HCT116 (cell line): ENCODE results near the gene DEPDC5. TPM values are rescaled to one million over a fixed set of nuclear protein-coding genes. Genes with fewer than 3 reads are reported as not detected.

Experiments
- ATAC-seq: fragments of 200-7000 bp; cut with Tn5 transposase; 2 replicates; pipeline ENCODE4 v1.9.1; 2020; ENCODE audit warnings: mild to moderate bottlenecking, moderate library complexity
- BruUV-seq: library from RNA; stranded (reverse); fragments of 400-500 nt; replicated peaks from 2 replicates; lab custom pipeline; 2021; lab: Mats Ljungman, UMichigan
- CTCF ChIA-PET: fragments of 300-600 bp; sonication (Branson Sonifier 250); formaldehyde crosslinking; loops from one replicate; lab custom pipeline; 2021; ENCODE audit warnings: antibody characterized with exemption; lab: Charles Lee
- POLR2A ChIA-PET: fragments of 300-600, 350-600 bp; sonication (Branson Sonifier 250); formaldehyde crosslinking; loops from one replicate; lab custom pipeline; 2021; ENCODE audit warnings: antibody characterized with exemption; lab: Charles Lee
- RAD21 ChIA-PET, 2 experiments: fragments of 300-600 bp; sonication (Branson Sonifier 250); formaldehyde crosslinking; loops; one replicate each; lab custom pipeline; 2023; ENCODE audit warnings: low total read pairs in 2 of 2; ENCODE audit not compliant: uncharacterized antibody in 2 of 2, unreplicated experiment in 2 of 2, low non-redundant PET in 1 of 2; lab: Charles Lee
- DNase-seq: peaks from one replicate; pipeline ENCODE4 v3.0.0-alpha.2; 2010; ENCODE audit warnings: low read depth, low spot score
- H2AFZ ChIP-seq: fragments of 200-600 bp; shearing (Covaris generic), sonication (generic); 2 replicates; pipeline ENCODE4 v1.6.1; 2017; ENCODE audit warnings: low read depth, mixed run types, mixed read lengths, antibody characterized with exemption, low read length; ENCODE audit not compliant: poor library complexity, severe bottlenecking
- H3K27ac ChIP-seq: 2 replicates; pipeline ENCODE4 v1.5.1; 2012; ENCODE audit warnings: low read depth, low read length
- H3K27me3 ChIP-seq: fragments of 200-600 bp; sonication (generic); 2 replicates; pipeline ENCODE4 v1.6.1; 2016; ENCODE audit warnings: mixed run types, low read length, mixed read lengths; ENCODE audit not compliant: insufficient read depth
- H3K36me3 ChIP-seq, 2 experiments: fragments of 200-500 bp in 1 of 2; fragments of 200-600 bp in 1 of 2; sonication (Bioruptor generic) in 1 of 2; sonication (generic) in 1 of 2; 2 replicates each; pipeline versions ENCODE4 v1.5.1 to v1.6.1; 2014 to 2016; ENCODE audit warnings: low read length in 2 of 2, inconsistent platforms in 1 of 2, mixed read lengths in 1 of 2, mixed run types in 1 of 2; ENCODE audit not compliant: insufficient read depth in 2 of 2, control insufficient read depth in 1 of 2
- H3K4me1 ChIP-seq, 2 experiments: fragments of 200-600 bp in 1 of 2; sonication (generic) in 1 of 2; 2 replicates each; pipeline versions ENCODE4 v1.5.1 to v1.6.1; 2012 to 2017; ENCODE audit warnings: low read length in 2 of 2, inconsistent platforms in 1 of 2, mild to moderate bottlenecking in 1 of 2, mixed read lengths in 1 of 2, mixed run types in 1 of 2, moderate library complexity in 1 of 2; ENCODE audit not compliant: insufficient read depth in 2 of 2, control insufficient read depth in 1 of 2
- H3K4me2 ChIP-seq: fragments of 200-600 bp; sonication (generic); 2 replicates; pipeline ENCODE4 v1.6.1; 2017; ENCODE audit warnings: mixed run types, low read length, mixed read lengths
- H3K4me3 ChIP-seq, 2 experiments: fragments of 200-600 bp in 1 of 2; sonication (generic) in 1 of 2; replicated peaks in 1 of 2; 2 replicates each; pipeline ENCODE4 v1.5.1; 2011 to 2016; ENCODE audit warnings: low read length in 2 of 2, control low read depth in 1 of 2, low read depth in 1 of 2, mild to moderate bottlenecking in 1 of 2, mixed read lengths in 1 of 2, mixed run types in 1 of 2
- H3K79me2 ChIP-seq: fragments of 200-600 bp; sonication (generic); 2 replicates; pipeline ENCODE4 v1.6.1; 2017; ENCODE audit warnings: mild to moderate bottlenecking, mixed run types, low read length, moderate library complexity, mixed read lengths; ENCODE audit not compliant: insufficient read depth
- H3K9ac ChIP-seq: fragments of 200-600 bp; sonication (generic); 2 replicates; pipeline ENCODE4 v1.6.1; 2016; ENCODE audit warnings: low read length, mixed read lengths
- H3K9me2 ChIP-seq: fragments of 200-600 bp; sonication (generic), shearing (Covaris generic); 2 replicates; pipeline ENCODE4 v1.6.1; 2017; ENCODE audit warnings: mixed run types, mild to moderate bottlenecking, moderate library complexity; ENCODE audit not compliant: insufficient read depth
- H3K9me3 ChIP-seq, 2 experiments: fragments of 200-500 bp in 1 of 2; fragments of 200-600 bp in 1 of 2; sonication (Bioruptor generic) in 1 of 2; sonication (generic) in 1 of 2; 2 replicates each; pipeline ENCODE4 v1.6.1; 2014 to 2017; ENCODE audit warnings: low read length in 2 of 2, mixed read lengths in 2 of 2, inconsistent platforms in 1 of 2, low read depth in 1 of 2, mild to moderate bottlenecking in 1 of 2, mixed run types in 1 of 2, moderate library complexity in 1 of 2; ENCODE audit not compliant: control insufficient read depth in 1 of 2, insufficient read depth in 1 of 2
- H4K20me1 ChIP-seq: fragments of 200-600 bp; sonication (generic), shearing (Covaris generic); 2 replicates; pipeline ENCODE4 v1.6.1; 2017; ENCODE audit warnings: mixed run types, mild to moderate bottlenecking, moderate library complexity; ENCODE audit not compliant: insufficient read depth
- EGR1 ChIP-seq: IDR thresholded peaks from 2 replicates; pipeline ENCODE4 v1.6.1; 2012; ENCODE audit warnings: low read depth
- EZH2phosphoT487 ChIP-seq: fragments of 200-600 bp; IDR thresholded peaks from 2 replicates; pipeline ENCODE4 v1.6.1; 2018; ENCODE audit warnings: antibody characterized with exemption, borderline replicate concordance
- FOSL1 ChIP-seq: IDR thresholded peaks from 2 replicates; pipeline ENCODE4 v1.6.1; 2012; ENCODE audit warnings: low read depth
- POLR2A ChIP-seq: IDR thresholded peaks from 2 replicates; pipeline ENCODE4 v1.7.0; 2011; ENCODE audit warnings: borderline replicate concordance; ENCODE audit not compliant: insufficient read depth, insufficient read length; ENCODE audit errors: extremely low read depth
- SIN3A ChIP-seq: IDR thresholded peaks from 2 replicates; pipeline ENCODE4 v1.6.1; 2012; ENCODE audit warnings: low read depth
- SP1 ChIP-seq: IDR thresholded peaks from 2 replicates; pipeline ENCODE4 v1.6.1; 2012; ENCODE audit warnings: low read depth
- ZBTB33 ChIP-seq: IDR thresholded peaks from 2 replicates; pipeline ENCODE4 v1.6.1; 2011; ENCODE audit warnings: mild to moderate bottlenecking, low read length, moderate library complexity; ENCODE audit not compliant: insufficient replicate concordance; ENCODE audit errors: extremely low read depth
- ZFX ChIP-seq: fragments of 450-650 bp; IDR thresholded peaks from 2 replicates; pipeline ENCODE4 v1.6.1; 2017
- intact Hi-C: fragments of 100-400 bp; cut with micrococcal nuclease; formaldehyde crosslinking; loops from 2 replicates; pipeline ENCODE4 v1.10.0; 2022
- total RNA-seq: library from RNA; stranded (reverse); gene quantifications from one replicate; pipeline ENCODE4 v1.2.1, GENCODE V29; 2021; ENCODE audit not compliant: unreplicated experiment

The DEPDC5 gene
- total RNA-seq, 1 experiment from 2014 or later: 35.0 TPM

- Histone ChIP-seq H3K27me3 (no peaks in the 10 kb centered on the region), H3K4me3 (no peak overlapping the region), H3K9me2 (no peaks in the 10 kb centered on the region), H3K36me3 (peaks cover 10 to 16% of the 10 kb centered on the region in 2 experiments; a peak in 3 of 4 replicates), H3K9ac (no peak overlapping the region), H3K27ac (no peak overlapping the region), H3K9me3 (no peaks in the 10 kb centered on the region), H3K4me2 (no peak overlapping the region), H2AFZ (no peak overlapping the region), H3K79me2 (no peaks in the 10 kb centered on the region), H4K20me1 (no peaks in the 10 kb centered on the region), H3K4me1 (no peaks in the 10 kb centered on the region)
- ChIA-PET RAD21 (no interaction called here), POLR2A (no interaction called here), CTCF (no interaction called here)
- intact Hi-C loops: no loop called here
- no peak for TF ChIP-seq FOSL1
- no peak for TF ChIP-seq SP1
- TF ChIP-seq POLR2A: no peak
- no peak for TF ChIP-seq EGR1
- TF ChIP-seq EZH2phosphoT487: no peak
- no peak for TF ChIP-seq ZFX
- no peak for TF ChIP-seq ZBTB33
- TF ChIP-seq SIN3A: no peak
- DNase-seq (no peak), ATAC-seq (no peak)
- no TSS peak for BruUV-seq
Observed at GRCh38 chr22:31897842-31898805, 144.3 kb downstream of the DEPDC5 start.
